H1 (cell line): ENCODE measurements around the gene DMAC2. TPM values are rescaled to one million over a fixed set of nuclear protein-coding genes. Genes with fewer than 3 reads are reported as not detected.

Experiments used
- CTCF ChIA-PET: fragments of 300-600 bp; sonication (Branson Sonifier 250); formaldehyde crosslinking; loops from one replicate; lab custom pipeline; 2021; ENCODE audit not compliant: partially characterized antibody; lab: Charles Lee
- POLR2A ChIA-PET: fragments of 300-600 bp; sonication (Branson Sonifier 250); formaldehyde crosslinking; loops from one replicate; lab custom pipeline; 2021; ENCODE audit warnings: inconsistent platforms; ENCODE audit not compliant: partially characterized antibody; lab: Charles Lee
- DNase-seq, 2 experiments: peaks; one replicate each; pipeline versions ENCODE4 v3.0.0 to v3.0.0-alpha.2; 2010 to 2022; ENCODE audit warnings: low spot score in 2 of 2, low read depth in 1 of 2, mixed read lengths in 1 of 2
- FAIRE-seq: peaks from 2 replicates; lab custom pipeline; 2011; peaks lifted over from hg19 to GRCh38; lab: Jason Lieb, UNC
- H2AFZ ChIP-seq: 2 replicates; pipeline ENCODE4 v1.8.1; 2012; ENCODE audit warnings: low read length, inconsistent platforms
- H2AK5ac ChIP-seq: 2 replicates; pipeline ENCODE4 v1.6.1; 2013; ENCODE audit warnings: low read depth, low read length
- H2BK120ac ChIP-seq: replicated peaks from 2 replicates; pipeline ENCODE3; 2013; ENCODE audit warnings: low read depth, low read length, inconsistent platforms
- H2BK12ac ChIP-seq: 2 replicates; pipeline ENCODE4 v1.6.1; 2013; ENCODE audit warnings: low read depth, low read length
- H2BK15ac ChIP-seq: 2 replicates; pipeline ENCODE4 v1.6.1; 2013; ENCODE audit warnings: low read length
- H2BK20ac ChIP-seq: 2 replicates; pipeline ENCODE4 v1.6.1; 2013; ENCODE audit warnings: low read length
- H2BK5ac ChIP-seq: 2 replicates; pipeline ENCODE4 v1.6.1; 2013; ENCODE audit warnings: low read depth, low read length
- H3K14ac ChIP-seq: 2 replicates; pipeline ENCODE4 v1.6.1; 2013; ENCODE audit warnings: inconsistent platforms; ENCODE audit not compliant: insufficient read length
- H3K18ac ChIP-seq: 2 replicates; pipeline ENCODE4 v1.6.1; 2013; ENCODE audit warnings: low read length; ENCODE audit errors: extremely low read depth
- H3K23ac ChIP-seq: 2 replicates; pipeline ENCODE4 v1.6.1; 2013; ENCODE audit warnings: inconsistent platforms; ENCODE audit not compliant: insufficient read length
- H3K23me2 ChIP-seq: 2 replicates; pipeline ENCODE4 v1.6.1; 2013; ENCODE audit warnings: low read depth, low read length
- H3K27ac ChIP-seq: 2 replicates; pipeline ENCODE4 v1.6.1; 2011; ENCODE audit warnings: low read depth, low read length, inconsistent platforms
- H3K27me3 ChIP-seq, 4 experiments: replicated peaks in 1 of 4; 1 replicate in 1 of 4; 2 replicates in 3 of 4; pipeline versions ENCODE4 v1.6.1 to v1.8.1; 2011 to 2013; ENCODE audit warnings: low read length in 3 of 4, mild to moderate bottlenecking in 3 of 4, inconsistent platforms in 2 of 4, mixed read lengths in 2 of 4, moderate library complexity in 1 of 4; ENCODE audit not compliant: control insufficient read depth in 3 of 4, insufficient read depth in 3 of 4; ENCODE audit errors: extremely low read depth in 1 of 4
- H3K36me3 ChIP-seq, 4 experiments: 2 replicates each; pipeline versions ENCODE4 v1.6.1 to v1.8.1; 2011 to 2013; ENCODE audit warnings: mild to moderate bottlenecking in 4 of 4, low read length in 3 of 4, moderate library complexity in 2 of 4, control low read depth in 1 of 4, inconsistent platforms in 1 of 4; ENCODE audit not compliant: insufficient read depth in 4 of 4, control insufficient read depth in 2 of 4
- H3K4ac ChIP-seq: replicated peaks from 2 replicates; pipeline ENCODE3; 2013; ENCODE audit warnings: low read length, low read depth, mixed read lengths, inconsistent platforms; ENCODE audit not compliant: insufficient read length
- H3K4me1 ChIP-seq, 4 experiments: replicated peaks in 1 of 4; 1 replicate in 1 of 4; 2 replicates in 3 of 4; pipeline versions ENCODE4 v1.6.1 to v1.8.1; 2011 to 2013; ENCODE audit warnings: low read length in 3 of 4, inconsistent platforms in 2 of 4, mixed read lengths in 1 of 4; ENCODE audit not compliant: insufficient read depth in 4 of 4, control insufficient read depth in 3 of 4
- H3K4me2 ChIP-seq, 2 experiments: 2 replicates each; pipeline versions ENCODE4 v1.6.1 to v1.8.1; 2011 to 2013; ENCODE audit warnings: low read depth in 2 of 2, low read length in 2 of 2, control low read depth in 1 of 2, inconsistent platforms in 1 of 2, mild to moderate bottlenecking in 1 of 2; ENCODE audit not compliant: insufficient read depth in 1 of 2
- H3K4me3 ChIP-seq, 4 experiments: fragments of 200-600, 300-600 bp in 1 of 4; sonication (generic), shearing (Covaris generic), sonication (Bioruptor Twin) in 1 of 4; 2 replicates each; pipeline versions ENCODE4 v1.5.1 to v1.8.1; 2011 to 2016; ENCODE audit warnings: low read length in 4 of 4, low read depth in 3 of 4, control low read depth in 2 of 4, inconsistent platforms in 2 of 4, mild to moderate bottlenecking in 2 of 4, mixed read lengths in 1 of 4, moderate library complexity in 1 of 4; ENCODE audit not compliant: insufficient read depth in 2 of 4; ENCODE audit errors: extremely low read depth in 1 of 4
- H3K56ac ChIP-seq: replicated peaks from 2 replicates; pipeline ENCODE3; 2013; ENCODE audit warnings: low read depth, mild to moderate bottlenecking, mixed read lengths, low read length, inconsistent platforms; ENCODE audit not compliant: insufficient read length
- H3K79me1 ChIP-seq: 2 replicates; pipeline ENCODE4 v1.6.1; 2013; ENCODE audit warnings: low read depth, low read length, control low read depth
- H3K79me2 ChIP-seq, 2 experiments: 2 replicates each; pipeline versions ENCODE4 v1.6.1 to v1.8.1; 2012 to 2013; ENCODE audit warnings: low read length in 2 of 2, mild to moderate bottlenecking in 2 of 2, inconsistent platforms in 1 of 2; ENCODE audit not compliant: insufficient read depth in 2 of 2, control insufficient read depth in 1 of 2
- H3K9ac ChIP-seq, 4 experiments: replicated peaks in 1 of 4; 1 replicate in 1 of 4; 2 replicates in 3 of 4; pipeline versions ENCODE4 v1.6.1 to v1.8.1; 2011 to 2013; ENCODE audit warnings: low read depth in 3 of 4, low read length in 3 of 4, control low read depth in 2 of 4, mild to moderate bottlenecking in 2 of 4, moderate library complexity in 2 of 4, inconsistent platforms in 1 of 4; ENCODE audit errors: extremely low read depth in 1 of 4
- H3K9me3 ChIP-seq, 2 experiments: 2 replicates each; pipeline versions ENCODE4 v1.6.1 to v1.8.1; 2012 to 2013; ENCODE audit warnings: mild to moderate bottlenecking in 2 of 2, moderate library complexity in 2 of 2, control low read depth in 1 of 2, inconsistent platforms in 1 of 2, low read depth in 1 of 2, low read length in 1 of 2, mixed read lengths in 1 of 2; ENCODE audit not compliant: insufficient read depth in 2 of 2
- H4K20me1 ChIP-seq, 2 experiments: replicated peaks in 1 of 2; 2 replicates each; pipeline versions ENCODE3 to v1.8.1; 2011 to 2013; ENCODE audit warnings: inconsistent platforms in 2 of 2, low read length in 2 of 2, mild to moderate bottlenecking in 1 of 2; ENCODE audit not compliant: insufficient read depth in 2 of 2, control insufficient read depth in 1 of 2
- H4K5ac ChIP-seq: 2 replicates; pipeline ENCODE4 v1.6.1; 2013; ENCODE audit warnings: low read length, low read depth, mixed read lengths, inconsistent platforms; ENCODE audit not compliant: insufficient read length
- H4K8ac ChIP-seq: 2 replicates; pipeline ENCODE4 v1.8.0; 2013; ENCODE audit warnings: mild to moderate bottlenecking, moderate library complexity, low read length, inconsistent platforms; ENCODE audit not compliant: insufficient read depth; ENCODE audit errors: extremely low read depth
- H4K91ac ChIP-seq: replicated peaks from 2 replicates; pipeline ENCODE3; 2013; ENCODE audit warnings: low read length, mixed read lengths, inconsistent platforms; ENCODE audit not compliant: insufficient read length
- ASH2L ChIP-seq: fragments of 200-600, 300-600 bp; sonication (generic); IDR thresholded peaks from one replicate; pipeline ENCODE4 v1.7.1; 2017; ENCODE audit warnings: low read length
- CEBPB ChIP-seq: IDR thresholded peaks from 2 replicates; pipeline ENCODE4 v1.6.1; 2012; ENCODE audit warnings: low read depth, low read length
- CHD2 ChIP-seq: IDR thresholded peaks from 2 replicates; pipeline ENCODE4 v1.6.1; 2012; ENCODE audit warnings: low read length, improper control_type of control experiment
- CREB1 ChIP-seq: IDR thresholded peaks from 2 replicates; pipeline ENCODE4 v1.6.1; 2012; ENCODE audit warnings: inconsistent platforms
- CTCF ChIP-seq, 3 experiments: IDR thresholded peaks; 1 replicate in 2 of 3; 2 replicates in 1 of 3; pipeline versions ENCODE4 v1.5.1 to v1.6.1; 2011; ENCODE audit warnings: low read length in 3 of 3, mild to moderate bottlenecking in 3 of 3, inconsistent platforms in 2 of 3, low read depth in 1 of 3, moderate library complexity in 1 of 3; ENCODE audit not compliant: insufficient read depth in 1 of 3; ENCODE audit errors: control extremely low read depth in 1 of 3
- E2F6 ChIP-seq: IDR thresholded peaks from 2 replicates; pipeline ENCODE4 v1.6.1; 2012; ENCODE audit warnings: inconsistent platforms
- MAX ChIP-seq: IDR thresholded peaks from 2 replicates; pipeline ENCODE4 v1.6.1; 2012; ENCODE audit warnings: inconsistent platforms
- TCF12 ChIP-seq: IDR thresholded peaks from 2 replicates; pipeline ENCODE4 v1.6.1; 2011; ENCODE audit warnings: low read depth, mild to moderate bottlenecking, low read length
- WGBS, 2 experiments: shearing (Covaris generic) in 1 of 2; methylation state at CpG; one replicate each; pipeline versions ENCODE4 v1.1.6 to v1.1.7; 2013 to 2015; ENCODE audit warnings: low lambda C conversion rate in 2 of 2, mixed read lengths in 2 of 2, inconsistent platforms in 1 of 2, low coverage in 1 of 2, missing lambda C conversion rate in 1 of 2; ENCODE audit not compliant: insufficient replicate concordance in 2 of 2, insufficient coverage in 1 of 2, insufficient read length in 1 of 2; ENCODE audit errors: extremely low coverage in 1 of 2, missing lambda C conversion rate in 1 of 2; 5-methylcytosine and 5-hydroxymethylcytosine counted together
- polyA plus RNA-seq, 7 experiments: library from polyadenylated mRNA; depleted of rRNA in 3 of 7; stranded (reverse) in 5 of 7; unstranded in 2 of 7; fragments of >200 nt in 5 of 7; fragments of 200-250 nt in 2 of 7; gene quantifications; 1 replicate in 5 of 7; 2 replicates in 1 of 7; 4 replicates in 1 of 7; pipeline versions ENCODE4 v1.2.1 to v1.2.3, GENCODE V29; 2011 to 2013; ENCODE audit warnings: missing spikeins in 2 of 7, mixed read lengths in 2 of 7
- total RNA-seq: library from RNA; stranded (reverse); fragmentation: NEBNext Ultra II Directional; extraction: Animal tissue kit (Norgen Biotek cat#: 25700); gene quantifications from 2 replicates; pipeline ENCODE4 v1.2.1, GENCODE V29; 2021

Gene DMAC2
- total and polyA plus RNA-seq, 2 of the 8 experiments (the other 6 are each of a cell fraction or from before 2014, with no cell fraction given): 86.8 to 170 TPM

- Histone ChIP-seq H3K4ac (peak within 1 kb of the TSS; percentile 17), H4K20me1 (no peaks in the 10 kb centered on the region), H3K9me3 (no peaks in the 10 kb centered on the region), H2BK5ac (peak within 1 kb of the TSS; percentile 95), H2BK15ac (no peak within 1 kb of the TSS), H3K4me3 (peak within 1 kb of the TSS; percentile 85 to 99 (median 98)), H3K79me1 (peaks cover 10% of the 10 kb centered on the region; the same call in 1 of the 2 replicates), H3K4me1 (peaks cover 0 to 5% (median 0%) of the 10 kb centered on the region in 4 experiments; a peak in 5 of 7 replicates), H4K5ac (no peak within 1 kb of the TSS), H3K23me2 (peaks cover 4% of the 10 kb centered on the region), H2BK120ac (no peak within 1 kb of the TSS), H2AFZ (peak within 1 kb of the TSS; percentile 82), H4K8ac (no peak within 1 kb of the TSS), H3K27me3 (no peaks in the 10 kb centered on the region), H3K14ac (no peak within 1 kb of the TSS), H3K23ac (no peak within 1 kb of the TSS), H2BK20ac (no peak within 1 kb of the TSS), H2AK5ac (no peak within 1 kb of the TSS; the same call in 1 of the 2 replicates), H3K4me2 (peak within 1 kb of the TSS; percentile 90 to 92), H3K27ac (peak within 1 kb of the TSS; percentile 96), H3K18ac (peak within 1 kb of the TSS; percentile 73; the same call in 1 of the 2 replicates), H4K91ac (no peak within 1 kb of the TSS), H3K56ac (no peak within 1 kb of the TSS), H3K36me3 (no peaks in the 10 kb centered on the region), H3K79me2 (peaks cover 0 to 33% of the 10 kb centered on the region in 2 experiments; a peak in 2 of 4 replicates), H2BK12ac (no peak within 1 kb of the TSS), H3K9ac (peak within 1 kb of the TSS; percentile 84 to 96 (median 89))
- peak; percentile 96 to 98 for DNase-seq
- FAIRE-seq: peak; percentile 52
- 2% methylated on average over 50 of the region's 50 CpGs; no CpG with 5 or more reads in 1 of the 2 experiments for WGBS, 2 experiments
- ChIA-PET CTCF (no interaction called here), POLR2A (interaction anchor here (1.1 to 2.5 kb wide), 4 partner anchors 11 to 42 kb away, joined by 3 to 10 read pairs (median 8); partner anchors contain the start of genes B3GNT8 and DMAC2)
- peak; percentile 100 for TF ChIP-seq MAX
- TF ChIP-seq E2F6: peak; percentile 93
- peak; percentile 85 for TF ChIP-seq ASH2L
- no peak for TF ChIP-seq CHD2
- TF ChIP-seq CREB1: peak; percentile 33; the same call in 1 of the 2 replicates
- TF ChIP-seq CTCF (IDR thresholded peaks at IDR 0.05; ENCODE audit: control extremely low read depth in 1 of 3, insufficient read depth in 1 of 3, low read depth in 1 of 3, low read length in 3 of 3): no peak
- TF ChIP-seq CEBPB: 0 out of 2 replicates have a peak, but pooled peaks have one; percentile 1
- TF ChIP-seq TCF12: no peak
Observed at GRCh38 chr19:41397086-41398049, 42.3 kb downstream of the DMAC2 start, which contains the start of the genes BCKDHA and EXOSC5. BCKDHA (plus strand) TSS chr19:41397818; CDS start chr19:41397828, 10 bp downstream. EXOSC5 (minus strand) TSS chr19:41397359; CDS start chr19:41397328, 31 bp downstream.
